NCI-H345 (cell line): Measurements from ENCODE around the gene TTLL7.
"Not testable (repeated sequence)": the region's sequence is repeated elsewhere in the genome, so short reads cannot be mapped to it uniquely, and the experiment has no call there.

Source experiments
- DNase-seq: peaks from one replicate; lab custom pipeline; 2025; lab: John Stamatoyannopoulos, UW

The TTLL7 gene

DNA sequence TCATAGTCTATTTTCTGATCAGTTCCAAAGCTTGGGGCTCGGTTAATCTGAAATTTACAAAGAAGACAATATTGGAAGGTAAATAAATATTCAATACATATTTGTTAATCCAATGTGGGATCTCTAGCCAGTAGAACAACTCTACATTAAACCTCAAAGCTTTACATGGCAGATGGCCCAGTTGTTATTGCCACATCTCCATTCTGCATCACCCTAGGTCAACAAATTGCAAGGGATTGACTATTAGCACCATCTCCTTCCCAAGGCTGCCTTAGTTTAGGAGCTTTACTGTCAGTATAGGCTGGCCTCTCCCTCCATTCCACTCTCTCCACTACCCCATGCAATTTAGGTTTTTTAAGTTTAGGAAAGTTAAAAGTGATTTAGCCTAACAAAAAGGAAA lies 69.7 kb downstream of the TTLL7 start:
- no peak for DNase-seq

DNA sequence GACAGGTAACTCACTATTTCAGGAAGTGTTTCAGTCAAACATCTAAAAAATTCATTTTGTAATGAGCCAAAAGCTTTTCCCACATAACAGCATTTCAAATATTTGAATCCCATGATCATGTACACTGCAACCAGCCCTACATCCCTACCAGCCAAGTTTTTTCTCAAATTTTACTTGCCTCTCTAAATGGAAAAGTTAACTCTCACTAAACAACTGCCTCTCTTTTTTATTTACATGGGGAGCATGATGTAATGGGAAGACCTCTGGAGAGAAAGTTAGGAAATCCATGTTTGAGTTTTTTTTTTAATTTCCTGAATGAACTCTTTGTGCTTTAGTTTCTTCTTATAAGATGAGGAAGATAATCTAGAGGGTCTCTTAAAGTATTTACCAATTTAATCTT lies 70.5 kb downstream of the TTLL7 start:
- DNase-seq: no peak

- DNase-seq: no peak
These were observed 71.2 kb downstream of the TTLL7 start for GRCh38 chr1:83927701-83928100.

DNA sequence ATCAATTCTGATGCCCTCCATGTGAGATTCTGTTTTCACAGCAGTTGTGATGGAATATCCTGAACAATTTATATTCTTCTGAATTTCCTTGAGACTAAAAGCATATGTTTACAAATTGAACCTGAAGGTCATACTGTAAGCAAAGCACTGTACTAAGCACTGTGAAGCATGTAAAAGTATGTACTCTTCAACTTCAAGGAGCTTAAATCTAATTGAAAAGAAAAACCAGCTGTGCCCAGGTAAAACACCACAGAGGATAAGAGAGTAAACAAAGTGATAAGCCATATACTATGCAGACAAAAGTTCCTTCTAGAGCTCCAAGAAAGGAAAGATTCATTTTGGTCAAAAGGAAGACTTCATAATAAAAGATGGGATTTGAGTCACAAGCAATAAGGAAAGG lies 71.9 kb downstream of the TTLL7 start:
- DNase-seq: no peak

GRCh38 chr1:83923553-83923952 lies 75.4 kb downstream of the TTLL7 start:
- no peak for DNase-seq

- DNase-seq: no peak
These were observed 76.5 kb downstream of the TTLL7 start for GRCh38 chr1:83922431-83922830.

DNA sequence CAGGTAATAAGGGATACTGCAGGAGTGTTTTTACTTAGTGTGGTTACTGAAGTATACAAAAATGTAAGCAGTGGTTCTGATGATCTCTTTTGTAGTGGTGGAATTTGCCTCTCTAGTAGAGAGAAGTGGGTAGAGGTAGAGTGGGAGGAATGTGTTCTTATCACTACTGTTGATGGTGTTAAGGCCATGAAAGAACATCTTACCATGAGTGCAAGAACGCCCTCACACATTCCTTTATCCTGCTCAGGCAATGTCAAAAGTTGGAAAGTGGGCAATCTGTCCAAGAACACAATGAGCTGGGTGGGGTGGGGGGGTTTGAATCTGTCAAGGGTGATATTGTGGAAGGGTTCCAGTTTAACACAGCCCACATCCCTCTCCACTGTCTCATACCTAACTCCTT lies 78.6 kb downstream of the TTLL7 start:
- no peak for DNase-seq

GRCh38 chr1:83919872-83920271 lies 79.1 kb downstream of the TTLL7 start:
- no peak for DNase-seq

DNA sequence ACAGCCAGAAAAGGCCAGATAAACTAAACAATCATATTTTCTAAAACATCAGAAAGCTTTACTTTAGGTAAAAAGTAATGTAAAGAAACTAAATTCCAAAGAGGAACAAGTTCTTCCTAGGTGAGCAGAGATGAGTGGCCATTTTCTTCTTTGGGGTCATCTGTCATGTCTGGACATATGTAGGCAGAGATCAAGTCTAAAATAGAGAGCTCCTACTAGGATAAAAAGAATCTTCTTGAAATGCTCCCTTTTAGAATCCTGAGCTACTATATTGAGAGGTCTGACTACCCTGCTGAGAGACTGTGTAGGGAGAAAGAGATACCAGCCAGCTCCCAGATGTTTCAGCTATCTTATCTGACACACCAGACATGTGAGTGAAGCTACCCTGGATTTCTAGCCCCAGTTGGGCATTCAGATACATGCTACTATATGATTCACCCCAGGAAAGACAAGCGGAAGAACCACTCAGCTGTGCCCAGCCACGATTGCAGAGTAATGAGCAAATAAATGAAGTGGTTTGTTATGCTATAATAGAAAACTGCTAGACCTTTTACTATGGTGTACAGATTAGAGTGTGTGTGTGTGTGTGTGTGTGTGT lies 80.1 kb downstream of the TTLL7 start:
- DNase-seq: no peak

DNA sequence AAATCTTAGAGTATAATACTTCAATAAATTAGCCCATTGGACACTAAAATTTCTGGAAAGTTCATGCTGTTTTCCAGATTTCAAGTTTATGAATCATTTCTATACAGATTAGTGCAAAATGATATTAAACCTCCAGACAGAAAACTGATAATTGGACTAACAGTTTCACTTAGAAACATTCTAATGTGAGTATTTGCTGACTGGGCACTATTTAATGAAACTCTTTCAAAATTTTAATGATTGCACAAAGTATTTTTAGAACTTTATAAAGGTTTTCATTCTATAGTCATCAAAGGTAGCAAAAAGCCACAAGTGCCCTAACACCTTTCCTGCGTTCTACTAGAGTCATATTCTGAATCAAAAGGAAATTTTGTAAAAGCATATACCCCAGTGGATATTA lies 81.0 kb downstream of the TTLL7 start:
- no peak for DNase-seq

- not testable (repeated sequence) for DNase-seq
These were observed 82.8 kb downstream of the TTLL7 start for GRCh38 chr1:83916094-83916493.

DNA sequence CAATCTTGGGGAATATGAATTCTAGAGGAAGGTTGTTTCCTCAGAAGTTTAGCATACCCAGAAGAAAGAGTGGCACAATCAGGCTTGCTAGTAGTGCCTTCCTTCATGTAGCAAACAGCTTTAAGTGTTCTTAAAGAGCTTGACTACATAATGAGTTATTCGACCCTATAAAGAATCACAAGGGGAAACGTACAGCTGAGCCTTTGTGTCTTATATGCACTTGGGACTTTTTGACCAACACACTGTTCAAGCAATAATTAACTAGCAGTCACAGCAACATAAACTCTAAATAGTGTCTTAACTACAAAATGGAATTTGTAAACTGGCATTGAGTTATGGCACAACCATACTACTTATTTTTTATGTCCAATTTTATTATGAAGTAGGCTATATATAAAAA lies 86.1 kb downstream of the TTLL7 start:
- DNase-seq: no peak

DNA sequence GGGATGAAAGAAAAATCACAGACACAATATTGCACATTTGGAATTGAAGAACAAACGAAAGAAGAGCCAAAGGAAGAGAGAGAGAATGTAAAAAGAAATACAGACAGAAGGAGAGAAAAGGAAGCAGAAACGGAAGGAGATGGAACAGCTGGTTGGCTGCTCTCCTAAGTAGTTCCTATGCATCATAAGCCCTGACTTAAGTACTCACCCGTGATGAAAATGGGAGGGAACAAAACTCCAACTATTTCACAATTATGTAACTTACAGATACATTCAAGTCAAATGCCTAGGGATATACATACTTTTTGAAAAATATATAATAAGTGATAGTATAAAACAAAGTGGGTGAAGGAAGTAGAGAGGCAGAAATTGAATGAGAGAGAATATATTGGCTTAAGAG lies 88.5 kb downstream of the TTLL7 start:
- DNase-seq: no peak

DNA sequence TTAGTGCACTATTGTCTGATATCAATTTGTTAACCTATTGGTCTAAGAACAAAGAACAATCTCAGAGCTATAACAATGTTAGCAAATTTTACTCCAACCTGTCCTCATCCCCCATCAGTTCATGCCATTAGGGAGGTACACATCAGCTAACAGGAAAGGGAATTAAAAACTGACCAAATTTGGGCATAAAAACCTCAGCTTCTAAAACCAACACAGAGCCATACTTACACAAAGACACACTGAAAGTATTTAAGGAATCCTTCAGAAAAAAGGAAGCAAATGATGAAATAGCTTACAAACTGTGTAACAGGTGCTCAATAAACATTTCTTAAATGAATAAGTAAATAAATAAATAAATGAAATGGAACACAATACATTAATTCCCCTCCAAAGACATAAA lies 89.2 kb downstream of the TTLL7 start:
- no peak for DNase-seq

GRCh38 chr1:83905315-83905907 lies 93.5 kb downstream of the TTLL7 start:
- peak; percentile 20 for DNase-seq

DNA sequence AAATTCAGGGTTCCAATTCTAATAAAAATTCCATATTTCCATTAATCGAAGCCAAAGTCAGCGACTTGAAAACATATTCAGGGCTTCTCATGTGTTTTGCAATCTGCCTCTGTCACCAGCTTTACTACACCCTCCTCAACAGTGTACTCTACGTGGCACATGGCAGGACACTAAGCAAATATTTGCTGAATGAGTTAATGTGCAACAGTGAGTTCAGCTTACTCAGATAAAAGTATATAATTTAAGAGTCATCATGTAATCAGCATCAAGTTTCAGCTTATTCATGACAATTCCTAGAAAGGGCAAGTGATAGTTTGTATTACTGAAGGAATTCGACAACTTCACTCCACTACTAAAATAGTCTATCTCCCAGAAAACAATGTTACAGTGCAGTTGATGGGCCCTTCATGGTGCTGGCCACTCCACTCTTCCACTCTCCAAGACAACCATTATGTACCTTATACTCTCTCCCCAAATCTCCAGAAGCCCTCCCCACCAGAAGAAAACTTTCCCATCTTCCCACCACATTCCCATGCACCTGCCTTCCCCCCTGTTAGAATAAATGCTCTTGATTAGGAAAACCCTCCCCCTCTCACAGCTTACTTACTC lies 97.3 kb downstream of the TTLL7 start:
- peak; percentile 24 for DNase-seq

DNA sequence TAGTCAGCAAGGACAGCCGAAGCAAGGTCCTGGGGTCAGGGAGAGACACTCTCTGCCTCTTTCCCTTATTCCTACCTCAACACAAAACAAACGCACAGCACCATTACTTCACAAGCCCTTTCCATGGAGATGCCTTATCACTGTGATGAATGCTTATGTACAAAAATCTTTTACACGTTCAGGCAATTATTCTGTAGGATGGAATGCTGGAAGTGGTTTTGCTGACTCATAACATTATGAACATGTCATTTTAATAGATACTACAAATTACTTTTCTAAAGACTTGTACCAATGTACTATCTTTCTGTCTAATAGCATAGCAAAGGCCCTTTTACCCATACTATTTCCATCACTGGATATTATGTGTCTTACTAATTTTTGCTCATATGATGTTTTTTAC lies 98.4 kb downstream of the TTLL7 start:
- DNase-seq: no peak

DNA sequence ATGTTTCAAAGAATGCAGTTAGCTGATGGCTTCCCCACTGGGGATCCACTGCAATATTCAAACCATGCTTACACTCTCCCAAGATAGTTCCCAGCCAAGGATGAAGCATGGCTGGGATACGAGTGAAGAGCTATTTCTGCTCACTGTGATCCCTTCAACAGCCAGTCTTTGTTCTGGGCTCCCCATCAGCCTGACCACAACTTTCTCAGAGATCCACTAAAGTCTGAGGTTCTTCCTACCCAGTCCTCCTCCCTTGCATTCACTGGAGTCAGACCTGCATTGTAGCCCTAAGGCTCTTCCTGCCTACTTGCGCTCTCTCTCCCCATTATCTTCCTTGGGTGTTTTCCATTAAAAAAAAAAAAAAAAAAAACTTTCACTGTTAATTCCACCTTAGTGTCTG lies 101.4 kb downstream of the TTLL7 start:
- no peak for DNase-seq

DNA sequence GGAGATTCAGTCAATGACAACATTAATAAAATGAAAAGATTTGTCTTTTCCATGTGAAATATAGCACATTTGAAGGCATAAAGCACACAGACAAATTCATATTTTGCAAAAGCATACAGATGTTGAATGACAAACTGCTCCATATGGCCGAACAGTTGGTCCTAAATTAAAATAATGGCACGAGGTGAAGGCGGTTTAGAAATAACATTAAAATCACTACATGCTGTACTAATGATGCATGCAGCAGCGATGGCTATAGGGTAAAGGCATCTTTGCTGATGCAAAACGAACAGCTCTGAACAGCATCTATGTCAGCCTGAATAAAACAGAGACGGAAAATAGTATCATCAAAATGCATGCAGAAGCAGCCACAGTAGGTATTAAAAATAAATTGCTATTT lies 102.6 kb downstream of the TTLL7 start:
- DNase-seq: no peak

GRCh38 chr1:83889707-83890106 lies 109.2 kb downstream of the TTLL7 start:
- no peak for DNase-seq

- no peak for DNase-seq
These were observed 111.4 kb downstream of the TTLL7 start for GRCh38 chr1:83887483-83887882.

GRCh38 chr1:83883979-83884378 lies 115.0 kb downstream of the TTLL7 start:
- no peak for DNase-seq

DNA sequence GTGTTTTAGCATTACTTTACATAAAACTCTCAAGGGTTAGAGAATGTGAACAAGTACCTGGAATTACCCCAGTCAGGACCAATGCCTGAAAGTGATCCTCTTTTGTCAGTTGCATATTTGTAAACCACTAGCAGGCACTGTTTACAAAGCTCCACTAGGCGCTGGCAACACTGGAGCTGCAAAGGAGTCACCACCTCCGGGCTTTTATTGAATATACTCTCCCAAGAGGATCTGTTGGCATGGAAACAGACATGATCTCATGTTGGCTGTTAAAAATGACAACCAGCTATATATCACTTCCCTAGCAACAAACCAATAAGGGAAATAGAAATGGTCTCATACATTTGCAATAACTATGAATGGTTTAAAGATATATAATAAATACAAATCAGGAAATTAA lies 116.0 kb downstream of the TTLL7 start:
- peak; percentile 46 for DNase-seq

- no peak for DNase-seq
These were observed 126.4 kb downstream of the TTLL7 start for GRCh38 chr1:83872515-83872914.
